CD4-positive, alpha-beta T cell treated with Interleukin-17A for 1 hour (primary cell): ENCODE results near the gene KRTAP7-1.

Experiments used
- DNase-seq: peaks from one replicate; pipeline ENCODE4 v3.0.0-alpha.2; 2020

The KRTAP7-1 gene

GRCh38 chr21:30829659-30830058 is at the start of gene KRTAP7-1:
Gene KRTAP7-1 (minus strand): TSS chr21:30829759. CDS start chr21:30829698, 61 bp downstream.
- DNase-seq, result no peak

GRCh38 chr21:30874526-30874925 is 45.0 kb upstream of the KRTAP7-1 start:
- no peak for DNase-seq

GRCh38 chr21:30847627-30848500 is 18.3 kb upstream of the KRTAP7-1 start:
- no peak for DNase-seq

GRCh38 chr21:30842990-30843389 is 13.4 kb upstream of the KRTAP7-1 start:
- DNase-seq, result no peak

GRCh38 chr21:30839304-30839703 is 9.7 kb upstream of the KRTAP7-1 start:
- DNase-seq, result peak; percentile 5

- no peak for DNase-seq
These were observed 9.0 kb upstream of the KRTAP7-1 start for GRCh38 chr21:30838536-30838935.

GRCh38 chr21:30831194-30831765 is 1.7 kb upstream of the KRTAP7-1 start:
- DNase-seq, result peak; percentile 47

- no peak for DNase-seq
These were observed 10.5 kb downstream of the KRTAP7-1 start for GRCh38 chr21:30818837-30819610.

GRCh38 chr21:30813174-30813573 is 16.4 kb downstream of the KRTAP7-1 start, which contains the start of gene KRTAP8-1:
Gene KRTAP8-1 (minus strand): TSS chr21:30813274. CDS start chr21:30813220, 54 bp downstream.
- no peak for DNase-seq

GRCh38 chr21:30800605-30801004 is 29.0 kb downstream of the KRTAP7-1 start:
- DNase-seq, result no peak

- no peak for DNase-seq
These were observed 35.8 kb downstream of the KRTAP7-1 start for GRCh38 chr21:30793581-30794314.

GRCh38 chr21:30779249-30779648 is 50.3 kb downstream of the KRTAP7-1 start:
- DNase-seq, result no peak
